Loucy (cell line): ENCODE data around the gene NCLN.

ENCODE experiments used
- CTCF ChIP-seq: fragments of 200-600 bp; sonication (generic); conservative IDR thresholded peaks from 2 replicates; pipeline ENCODE4 v1.5.1; 2014; ENCODE audit warnings: mild to moderate bottlenecking, antibody characterized with exemption, low read length
- EZH2phosphoT487 ChIP-seq: fragments of 200-600 bp; IDR thresholded peaks from 2 replicates; pipeline ENCODE4 v1.6.1; 2018; ENCODE audit warnings: antibody characterized with exemption, mild to moderate bottlenecking, moderate library complexity, borderline replicate concordance

GRCh38 chr19:3225677-3226093 is 40.0 kb downstream of the NCLN start:
- TF ChIP-seq CTCF (no peak), EZH2phosphoT487 (no peak)
